ENCODE measurements around the gene EXOC3. TPM values are rescaled to one million over a fixed set of nuclear protein-coding genes. Genes with fewer than 3 reads are reported as not detected.

Gene EXOC3
- total RNA-seq, 1 experiment from 2014 or later, result 60.1 TPM

Other genes starting within 250 kb of the EXOC3 start
- gene CCDC127, start 225.0 kb upstream of the EXOC3 start, total RNA-seq (2021), result 5.3 to 8.4 TPM (median 6.3 TPM) in 3 replicates
- gene SDHA, start 224.9 kb upstream of the EXOC3 start, total RNA-seq (2021), result 135 to 145 TPM (median 137 TPM) in 3 replicates
- gene PDCD6, start 171.5 kb upstream of the EXOC3 start, total RNA-seq (2021), result 80.4 to 86.8 TPM (median 83.6 TPM) in 3 replicates
- 4.5 to 9.7 TPM (median 7.0 TPM) in 3 replicates for gene AHRR, start 121.5 kb upstream of the EXOC3 start, total RNA-seq (2021)
- gene SLC9A3, start 81.3 kb downstream of the EXOC3 start, total RNA-seq (2021), result 1.2 to 1.7 TPM (median 1.6 TPM) in 3 replicates
- gene CEP72, start 169.2 kb downstream of the EXOC3 start, total RNA-seq (2021), result 26.6 to 29.9 TPM (median 29.2 TPM) in 3 replicates

All from WTC11 (cell line).